DOHH2 (cell line): ENCODE measurements around the gene MYH11.

Source experiments
- EZH2phosphoT487 ChIP-seq: fragments of 200-600 bp; sonication (generic); IDR thresholded peaks from 2 replicates; pipeline ENCODE4 v1.6.1; 2017; ENCODE audit warnings: borderline replicate concordance, mild to moderate bottlenecking, antibody characterized with exemption, low read length, moderate library complexity, mixed read lengths
- TF ChIP-seq, protein P1 (sequence below): fragments of 200-600 bp; sonication (generic); IDR thresholded peaks from one replicate; pipeline ENCODE4 v1.5.1; 2014; ENCODE audit warnings: antibody characterized with exemption, mild to moderate bottlenecking, low read depth, low read length; ENCODE audit not compliant: poor library complexity, severe bottlenecking

DNA sequence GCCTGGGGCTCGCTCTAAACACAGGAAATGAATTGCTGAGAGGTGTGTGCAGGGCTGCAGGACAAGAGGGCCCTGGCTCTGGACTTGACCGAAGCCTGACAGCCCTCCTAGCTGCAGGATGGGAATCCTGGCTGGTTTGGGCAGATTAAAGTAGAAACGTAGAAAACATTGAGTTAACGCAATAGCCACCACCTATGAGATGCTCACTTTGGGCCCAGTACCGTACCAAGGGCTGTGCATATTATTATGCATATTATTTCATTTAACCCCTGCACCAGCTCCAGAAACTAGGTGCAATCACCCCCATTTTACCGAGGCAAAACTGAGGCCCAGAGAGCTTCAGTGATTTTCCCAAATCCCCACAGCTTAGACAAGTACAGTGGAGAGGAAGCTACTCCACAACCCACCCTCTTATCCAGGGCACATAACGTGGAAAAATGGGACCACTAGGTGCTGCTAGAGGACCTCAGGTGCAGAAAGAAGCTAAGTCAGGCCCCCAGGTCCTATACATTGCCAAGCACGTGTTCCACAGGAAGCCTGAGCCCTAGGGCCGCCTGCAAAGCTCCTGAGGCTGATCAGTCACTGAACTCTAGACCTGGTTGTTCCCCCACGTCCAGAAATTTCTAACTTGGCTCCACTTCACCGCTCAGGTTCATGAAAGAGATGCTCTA lies 79.2 kb downstream of the MYH11 start:
- TF ChIP-seq, protein P1, sequence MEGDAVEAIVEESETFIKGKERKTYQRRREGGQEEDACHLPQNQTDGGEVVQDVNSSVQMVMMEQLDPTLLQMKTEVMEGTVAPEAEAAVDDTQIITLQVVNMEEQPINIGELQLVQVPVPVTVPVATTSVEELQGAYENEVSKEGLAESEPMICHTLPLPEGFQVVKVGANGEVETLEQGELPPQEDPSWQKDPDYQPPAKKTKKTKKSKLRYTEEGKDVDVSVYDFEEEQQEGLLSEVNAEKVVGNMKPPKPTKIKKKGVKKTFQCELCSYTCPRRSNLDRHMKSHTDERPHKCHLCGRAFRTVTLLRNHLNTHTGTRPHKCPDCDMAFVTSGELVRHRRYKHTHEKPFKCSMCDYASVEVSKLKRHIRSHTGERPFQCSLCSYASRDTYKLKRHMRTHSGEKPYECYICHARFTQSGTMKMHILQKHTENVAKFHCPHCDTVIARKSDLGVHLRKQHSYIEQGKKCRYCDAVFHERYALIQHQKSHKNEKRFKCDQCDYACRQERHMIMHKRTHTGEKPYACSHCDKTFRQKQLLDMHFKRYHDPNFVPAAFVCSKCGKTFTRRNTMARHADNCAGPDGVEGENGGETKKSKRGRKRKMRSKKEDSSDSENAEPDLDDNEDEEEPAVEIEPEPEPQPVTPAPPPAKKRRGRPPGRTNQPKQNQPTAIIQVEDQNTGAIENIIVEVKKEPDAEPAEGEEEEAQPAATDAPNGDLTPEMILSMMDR, result peak; percentile 57
- TF ChIP-seq EZH2phosphoT487, result no peak
